Endothelial cell of umbilical vein (primary cell): ENCODE results near the gene HYDIN.

ENCODE experiments used
- TF ChIP-seq, protein P1 (sequence below), 2 donors: IDR thresholded peaks; 1 replicate in 1 of 2; 2 replicates in 1 of 2; pipeline ENCODE4 v1.5.1; 2011; ENCODE audit warnings: low read length in 2 of 2, mild to moderate bottlenecking in 2 of 2, moderate library complexity in 2 of 2, control low read depth in 1 of 2, inconsistent platforms in 1 of 2, low read depth in 1 of 2; ENCODE audit not compliant: insufficient read depth in 1 of 2; ENCODE audit errors: extremely low read depth in 1 of 2
- TF ChIP-seq, protein P2 (sequence below): IDR thresholded peaks from 2 replicates; pipeline ENCODE4 v1.6.1; 2011; ENCODE audit not compliant: insufficient read depth, insufficient read length

GRCh38 chr16:70759666-70760065, 470.9 kb downstream of the HYDIN start:
- TF ChIP-seq, protein P1, sequence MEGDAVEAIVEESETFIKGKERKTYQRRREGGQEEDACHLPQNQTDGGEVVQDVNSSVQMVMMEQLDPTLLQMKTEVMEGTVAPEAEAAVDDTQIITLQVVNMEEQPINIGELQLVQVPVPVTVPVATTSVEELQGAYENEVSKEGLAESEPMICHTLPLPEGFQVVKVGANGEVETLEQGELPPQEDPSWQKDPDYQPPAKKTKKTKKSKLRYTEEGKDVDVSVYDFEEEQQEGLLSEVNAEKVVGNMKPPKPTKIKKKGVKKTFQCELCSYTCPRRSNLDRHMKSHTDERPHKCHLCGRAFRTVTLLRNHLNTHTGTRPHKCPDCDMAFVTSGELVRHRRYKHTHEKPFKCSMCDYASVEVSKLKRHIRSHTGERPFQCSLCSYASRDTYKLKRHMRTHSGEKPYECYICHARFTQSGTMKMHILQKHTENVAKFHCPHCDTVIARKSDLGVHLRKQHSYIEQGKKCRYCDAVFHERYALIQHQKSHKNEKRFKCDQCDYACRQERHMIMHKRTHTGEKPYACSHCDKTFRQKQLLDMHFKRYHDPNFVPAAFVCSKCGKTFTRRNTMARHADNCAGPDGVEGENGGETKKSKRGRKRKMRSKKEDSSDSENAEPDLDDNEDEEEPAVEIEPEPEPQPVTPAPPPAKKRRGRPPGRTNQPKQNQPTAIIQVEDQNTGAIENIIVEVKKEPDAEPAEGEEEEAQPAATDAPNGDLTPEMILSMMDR (IDR thresholded peaks at IDR 0.05; ENCODE audit: extremely low read depth in 1 of 2, insufficient read depth in 1 of 2, low read depth in 1 of 2, low read length in 2 of 2) = no peak
- TF ChIP-seq, protein P2, sequence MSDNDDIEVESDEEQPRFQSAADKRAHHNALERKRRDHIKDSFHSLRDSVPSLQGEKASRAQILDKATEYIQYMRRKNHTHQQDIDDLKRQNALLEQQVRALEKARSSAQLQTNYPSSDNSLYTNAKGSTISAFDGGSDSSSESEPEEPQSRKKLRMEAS = no peak
